GM23338 (cell line): ENCODE data around the gene RBMS2. TPM values are rescaled to one million over a fixed set of nuclear protein-coding genes. Genes with fewer than 3 reads are reported as not detected.

Experiments
- ATAC-seq: fragments of 200-7000 bp; cut with Tn5 transposase; 3 replicates; pipeline ENCODE4 v1.9.1; 2020
- DNase-seq: peaks from one replicate; pipeline ENCODE4 v3.0.0-alpha.2; 2015; ENCODE audit warnings: low spot score
- H2AFZ ChIP-seq: fragments of 200-600 bp; sonication (generic); 2 replicates; pipeline ENCODE4 v1.8.0; 2016; ENCODE audit warnings: antibody characterized with exemption, mild to moderate bottlenecking, moderate library complexity
- H3F3A ChIP-seq: fragments of 200-600 bp; sonication (generic); replicated peaks from 2 replicates; pipeline ENCODE4 v1.8.0; 2017; ENCODE audit warnings: antibody characterized with exemption, mixed run types, low read depth
- H3K27ac ChIP-seq: fragments of 200-600 bp; sonication (generic); 2 replicates; pipeline ENCODE4 v1.6.1; 2016; ENCODE audit warnings: low read depth
- H3K27me3 ChIP-seq: fragments of 200-600 bp; sonication (generic); 2 replicates; pipeline ENCODE4 v1.8.0; 2016; ENCODE audit warnings: mild to moderate bottlenecking, mixed run types, moderate library complexity; ENCODE audit not compliant: insufficient read depth
- H3K36me3 ChIP-seq: fragments of 200-600 bp; sonication (generic); 2 replicates; pipeline ENCODE4 v1.8.0; 2016; ENCODE audit warnings: mild to moderate bottlenecking; ENCODE audit not compliant: insufficient read depth
- H3K4me1 ChIP-seq: fragments of 200-600 bp; sonication (generic); 2 replicates; pipeline ENCODE4 v1.8.0; 2016; ENCODE audit warnings: mild to moderate bottlenecking, moderate library complexity; ENCODE audit not compliant: insufficient read depth
- H3K4me2 ChIP-seq: fragments of 200-600 bp; sonication (generic); 2 replicates; pipeline ENCODE4 v1.7.1; 2017; ENCODE audit warnings: mixed run types
- H3K4me3 ChIP-seq: fragments of 200-600 bp; sonication (generic); 2 replicates; pipeline ENCODE4 v1.6.1; 2016; ENCODE audit warnings: mixed run types
- H3K79me2 ChIP-seq: fragments of 200-600 bp; sonication (generic); replicated peaks from 2 replicates; pipeline ENCODE4 v1.8.0; 2017; ENCODE audit warnings: mild to moderate bottlenecking; ENCODE audit not compliant: insufficient read depth
- H3K9me2 ChIP-seq: fragments of 200-600 bp; sonication (generic); 2 replicates; pipeline ENCODE4 v1.8.0; 2017; ENCODE audit not compliant: insufficient read depth
- H4K20me1 ChIP-seq: fragments of 200-600 bp; sonication (generic); replicated peaks from 2 replicates; pipeline ENCODE4 v1.8.0; 2017; ENCODE audit warnings: mild to moderate bottlenecking; ENCODE audit not compliant: insufficient read depth
- H3K27ac Mint-ChIP-seq: 2 replicates; pipeline ENCODE4 v1.8.0; 2020; ENCODE audit warnings: inconsistent platforms, mild to moderate bottlenecking, moderate library complexity, mixed read lengths
- H3K27me3 Mint-ChIP-seq: 3 replicates; pipeline ENCODE4 v1.8.0; 2022; ENCODE audit warnings: low read depth, mild to moderate bottlenecking, moderate library complexity, mixed read lengths, inconsistent platforms; ENCODE audit not compliant: insufficient read depth, poor library complexity
- H3K36me3 Mint-ChIP-seq: 3 replicates; pipeline ENCODE4 v1.8.0; 2021; ENCODE audit warnings: low read depth, mild to moderate bottlenecking, inconsistent platforms, moderate library complexity, mixed read lengths
- H3K4me1 Mint-ChIP-seq: 3 replicates; pipeline ENCODE4 v1.8.0; 2020; ENCODE audit warnings: mild to moderate bottlenecking, inconsistent platforms, mixed read lengths
- H3K4me3 Mint-ChIP-seq: 3 replicates; pipeline ENCODE4 v1.8.0; 2021; ENCODE audit warnings: moderate library complexity, mild to moderate bottlenecking, inconsistent platforms, mixed read lengths
- H3K9me3 Mint-ChIP-seq: 3 replicates; pipeline ENCODE4 v1.8.0; 2020; ENCODE audit warnings: moderate library complexity, mild to moderate bottlenecking, inconsistent platforms, mixed read lengths
- CTCF ChIP-seq, 2 experiments: fragments of 200-600 bp in 1 of 2; sonication (generic) in 1 of 2; conservative IDR thresholded peaks; 2 replicates each; pipeline versions ENCODE4 v1.5.1 to v1.6.1; 2016 to 2017; ENCODE audit warnings: antibody characterized with exemption in 2 of 2, low read depth in 2 of 2, mild to moderate bottlenecking in 2 of 2, moderate library complexity in 1 of 2
- ETS1 ChIP-seq: IDR thresholded peaks from 2 replicates; pipeline ENCODE4 v1.6.1; 2016; ENCODE audit warnings: antibody characterized with exemption
- EZH2 ChIP-seq: fragments of 200-600 bp; sonication (generic); IDR thresholded peaks from one replicate; pipeline ENCODE4 v1.8.0; 2017; ENCODE audit warnings: antibody characterized with exemption, mild to moderate bottlenecking, low read depth; ENCODE audit not compliant: unreplicated experiment
- JUNB ChIP-seq: IDR thresholded peaks from one replicate; pipeline ENCODE4 v1.6.1; 2016; ENCODE audit warnings: antibody characterized with exemption; ENCODE audit not compliant: unreplicated experiment
- REST ChIP-seq: IDR thresholded peaks from one replicate; pipeline ENCODE4 v1.6.1; 2018; ENCODE audit warnings: antibody characterized with exemption; ENCODE audit not compliant: unreplicated experiment
- STAT1 ChIP-seq: IDR thresholded peaks from one replicate; pipeline ENCODE4 v1.6.1; 2016; ENCODE audit warnings: antibody characterized with exemption; ENCODE audit not compliant: unreplicated experiment
- ZNF462 ChIP-seq: fragments of 250-450 bp; sonication (Bioruptor Pico); IDR thresholded peaks from 2 replicates; pipeline ENCODE4 v1.5.0; 2020; ENCODE audit warnings: mild to moderate bottlenecking, moderate library complexity
- polyA plus RNA-seq: library from polyadenylated mRNA; unstranded; fragments of >200 nt; fragmentation: Nextera tagmentation; extraction: Ambion mirVana; gene quantifications from 2 replicates; pipeline ENCODE4 v1.2.1, GENCODE V29; 2016
- total RNA-seq: library from RNA; depleted of rRNA; stranded (reverse); fragments of >200 nt; shearing (Covaris generic); gene quantifications from 2 replicates; pipeline ENCODE4 v1.2.3, GENCODE V29; 2014

Gene RBMS2
- total and polyA plus RNA-seq, 2 experiments from 2014 or later: 9.2 to 16.8 TPM

GRCh38 chr12:56518570-56518969 is 3.0 kb upstream of the RBMS2 start (continued):
- TF ChIP-seq CTCF (conservative IDR thresholded peaks at IDR 0.05; ENCODE audit: low read depth in 2 of 2): no peak
- no peak for TF ChIP-seq JUNB
- no peak for TF ChIP-seq STAT1
- TF ChIP-seq EZH2: no peak
- TF ChIP-seq ETS1: no peak

- Mint-ChIP-seq H3K27ac (no peak overlapping the region), H3K4me1 (peaks cover 22% of the 10 kb centered on the region)
Observed at GRCh38 chr12:56520048-56520447, 1.6 kb upstream of the RBMS2 start.

More at GRCh38 chr12:56520048-56520447, 1.6 kb upstream of the RBMS2 start:
- Histone ChIP-seq H3K27ac (no peak overlapping the region), H3K4me1 (peaks cover 17% of the 10 kb centered on the region), H3F3A (no peaks in the 10 kb centered on the region), H2AFZ (no peak overlapping the region), H3K4me3 (no peak overlapping the region), H3K27me3 (no peaks in the 10 kb centered on the region), H3K9me2 (no peaks in the 10 kb centered on the region), H3K4me2 (0 out of 2 replicates have a peak overlapping the region, but pooled peaks have one; percentile 46), H4K20me1 (no peaks in the 10 kb centered on the region), H3K36me3 (no peaks in the 10 kb centered on the region), H3K79me2 (peaks cover 29% of the 10 kb centered on the region)
- no peak for ATAC-seq
- DNase-seq: peak; percentile 29
- TF ChIP-seq JUNB (no peak), ZNF462 (no peak), REST (no peak)
- Mint-ChIP-seq H3K9me3 (no peaks in the 10 kb centered on the region), H3K36me3 (no peaks in the 10 kb centered on the region), H3K4me3 (no peak overlapping the region), H3K27me3 (peaks cover 1% of the 10 kb centered on the region)
